Esophagus squamous epithelium (tissue), 4 donors: ENCODE data around the gene NDUFS4.

ENCODE experiments used
- CTCF ChIP-seq, 6 experiments: fragments of 450-650 bp in 4 of 6; fragments of 200-600 bp in 2 of 6; sonication (generic) in 2 of 6; IDR thresholded peaks; one replicate each; pipeline ENCODE4 v1.5.1; 2016 to 2019; ENCODE audit warnings: antibody characterized with exemption in 6 of 6, mild to moderate bottlenecking in 4 of 6, moderate library complexity in 4 of 6
- POLR2A ChIP-seq, 4 donors: fragments of 450-650 bp; IDR thresholded peaks; one replicate each; pipeline ENCODE4 v1.6.1; 2017; ENCODE audit warnings: antibody characterized with exemption in 4 of 4, mild to moderate bottlenecking in 4 of 4, moderate library complexity in 3 of 4

DNA sequence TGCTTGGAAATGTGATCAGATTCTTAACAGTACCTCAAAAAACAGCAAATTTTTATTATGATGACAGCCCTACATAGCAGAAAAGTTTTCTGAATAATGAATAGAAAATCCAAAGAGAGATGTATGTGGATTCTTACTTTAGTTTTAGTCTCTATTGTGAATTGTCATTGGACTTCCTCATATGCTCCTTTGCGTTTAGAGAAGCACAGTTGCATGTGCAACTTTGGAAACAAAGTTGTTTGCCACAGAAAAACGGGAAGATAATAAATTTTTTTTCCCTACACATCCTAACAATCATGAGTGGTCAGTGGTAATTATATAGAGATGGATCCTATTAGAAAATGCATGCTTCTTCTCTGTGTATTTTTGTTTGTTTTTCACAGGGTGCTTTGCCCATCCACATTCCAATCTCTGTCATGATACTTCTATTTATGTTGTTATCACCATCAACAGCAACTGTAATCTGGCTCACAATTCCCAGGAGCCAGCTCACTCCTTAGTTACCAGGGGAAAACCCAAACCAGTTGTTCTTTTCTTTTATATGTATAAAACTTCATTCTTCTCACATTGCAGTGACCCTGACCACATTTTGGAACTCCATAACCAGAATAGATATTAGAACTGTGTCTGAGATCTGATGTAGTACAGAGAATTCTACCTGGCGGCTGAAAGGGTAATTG, 118.7 kb downstream of the NDUFS4 start:
- TF ChIP-seq CTCF (IDR thresholded peaks at IDR 0.05): no peak
- no peak for TF ChIP-seq POLR2A (IDR thresholded peaks at IDR 0.05)
